Measurements from ENCODE around the gene PRDX2. TPM values are rescaled to one million over a fixed set of nuclear protein-coding genes. Genes with fewer than 3 reads are reported as not detected.

PRDX2 gene
- total RNA-seq, 1 donor from 2014 or later: 166 TPM

- Histone ChIP-seq H4K20me1 (ENCODE audit: insufficient read depth, low read length) (no peaks in the 10 kb centered on the region), H3K4me3 (ENCODE audit: insufficient read depth, low read depth, low read length) (no peak overlapping the region), H3K27me3 (ENCODE audit: insufficient read depth, low read length) (peaks cover 52% of the 10 kb centered on the region), H3K4me1 (ENCODE audit: insufficient read depth, low read length) (peaks cover 4% of the 10 kb centered on the region), H2AFZ (ENCODE audit: low read depth, low read length) (no peak overlapping the region), H3K9ac (ENCODE audit: low read length) (no peak overlapping the region), H3K9me3 (ENCODE audit: insufficient read depth, low read depth, low read length) (peaks cover 5% of the 10 kb centered on the region), H3K4me2 (ENCODE audit: low read length) (peak overlapping the region; percentile 73), H3K36me3 (ENCODE audit: insufficient read depth, low read length) (no peaks in the 10 kb centered on the region), H3K27ac (ENCODE audit: low read depth, low read length) (no peak overlapping the region), H3K79me2 (ENCODE audit: insufficient read depth, low read length) (no peaks in the 10 kb centered on the region)
- Mint-ChIP-seq H3K36me3 (ENCODE audit: low read depth, unreplicated experiment) (no peaks in the 10 kb centered on the region), H3K4me1 (ENCODE audit: low read depth, unreplicated experiment) (no peaks in the 10 kb centered on the region), H3K4me3 (ENCODE audit: unreplicated experiment) (peak overlapping the region; percentile 82), H3K27me3 (ENCODE audit: low read depth, unreplicated experiment) (peaks cover 26% of the 10 kb centered on the region), H3K27ac (ENCODE audit: unreplicated experiment) (no peak overlapping the region), H3K9me3 (ENCODE audit: unreplicated experiment) (peaks cover 3% of the 10 kb centered on the region)
- FAIRE-seq: no peak
- no peak for DNase-seq (ENCODE audit: low read depth)
- TF ChIP-seq EZH2 (IDR thresholded peaks at IDR 0.05; ENCODE audit: insufficient read depth, low read length): peak; percentile 71
- TF ChIP-seq CTCF (IDR thresholded peaks at IDR 0.05; ENCODE audit: insufficient read depth, low read depth, low read length): no peak
These were observed 37.5 kb upstream of the PRDX2 start for GRCh38 chr19:12838886-12839756.

- peaks cover 3% of the 10 kb centered on the region for H3K9me3 Mint-ChIP-seq (ENCODE audit: unreplicated experiment)
- Histone ChIP-seq H3K27me3 (ENCODE audit: insufficient read depth, low read length) (peaks cover 53% of the 10 kb centered on the region), H3K79me2 (ENCODE audit: insufficient read depth, low read length) (no peaks in the 10 kb centered on the region), H3K9ac (ENCODE audit: low read length) (no peak within 1 kb of the TSS), H3K9me3 (ENCODE audit: insufficient read depth, low read depth, low read length) (peaks cover 5% of the 10 kb centered on the region), H3K36me3 (ENCODE audit: insufficient read depth, low read length) (no peaks in the 10 kb centered on the region), H3K4me3 (ENCODE audit: insufficient read depth, low read depth, low read length) (peak within 1 kb of the TSS; percentile 17), H3K4me1 (ENCODE audit: insufficient read depth, low read length) (peaks cover 4% of the 10 kb centered on the region), H3K27ac (ENCODE audit: low read depth, low read length) (no peak within 1 kb of the TSS), H2AFZ (ENCODE audit: low read depth, low read length) (no peak within 1 kb of the TSS), H4K20me1 (ENCODE audit: insufficient read depth, low read length) (no peaks in the 10 kb centered on the region), H3K4me2 (ENCODE audit: low read length) (peak within 1 kb of the TSS; percentile 73)
- H3K36me3 Mint-ChIP-seq (ENCODE audit: low read depth, unreplicated experiment): no peaks in the 10 kb centered on the region
- H3K4me1 Mint-ChIP-seq (ENCODE audit: low read depth, unreplicated experiment): no peaks in the 10 kb centered on the region
- TF ChIP-seq EZH2 (IDR thresholded peaks at IDR 0.05; ENCODE audit: insufficient read depth, low read length): peak; percentile 90
- TF ChIP-seq CTCF (IDR thresholded peaks at IDR 0.05; ENCODE audit: insufficient read depth, low read depth, low read length): no peak
- H3K27me3 Mint-ChIP-seq (ENCODE audit: low read depth, unreplicated experiment): peaks cover 27% of the 10 kb centered on the region
- no peak for FAIRE-seq
- H3K27ac Mint-ChIP-seq (ENCODE audit: unreplicated experiment): peak within 1 kb of the TSS; percentile 14
- DNase-seq (ENCODE audit: low read depth): no peak
- peak within 1 kb of the TSS; percentile 82 for H3K4me3 Mint-ChIP-seq (ENCODE audit: unreplicated experiment)
These were observed 36.7 kb upstream of the PRDX2 start, which contains the start of gene MAST1 for GRCh38 chr19:12838182-12838885. Gene MAST1, plus strand, starts transcription at chr19:12838515. Its CDS starts 58 bp downstream, at chr19:12838573.

Data from astrocyte (in vitro differentiated cells and primary cell).